ENCODE measurements around the gene ZC2HC1C. TPM values are rescaled to one million over a fixed set of nuclear protein-coding genes. Genes with fewer than 3 reads are reported as not detected.

Gene ZC2HC1C
- total and polyA plus RNA-seq, 9 of the 15 experiments (the other 6 are each of a cell fraction or from before 2014, with no cell fraction given): 6.3 to 9.2 (median 7.7) TPM

DNA sequence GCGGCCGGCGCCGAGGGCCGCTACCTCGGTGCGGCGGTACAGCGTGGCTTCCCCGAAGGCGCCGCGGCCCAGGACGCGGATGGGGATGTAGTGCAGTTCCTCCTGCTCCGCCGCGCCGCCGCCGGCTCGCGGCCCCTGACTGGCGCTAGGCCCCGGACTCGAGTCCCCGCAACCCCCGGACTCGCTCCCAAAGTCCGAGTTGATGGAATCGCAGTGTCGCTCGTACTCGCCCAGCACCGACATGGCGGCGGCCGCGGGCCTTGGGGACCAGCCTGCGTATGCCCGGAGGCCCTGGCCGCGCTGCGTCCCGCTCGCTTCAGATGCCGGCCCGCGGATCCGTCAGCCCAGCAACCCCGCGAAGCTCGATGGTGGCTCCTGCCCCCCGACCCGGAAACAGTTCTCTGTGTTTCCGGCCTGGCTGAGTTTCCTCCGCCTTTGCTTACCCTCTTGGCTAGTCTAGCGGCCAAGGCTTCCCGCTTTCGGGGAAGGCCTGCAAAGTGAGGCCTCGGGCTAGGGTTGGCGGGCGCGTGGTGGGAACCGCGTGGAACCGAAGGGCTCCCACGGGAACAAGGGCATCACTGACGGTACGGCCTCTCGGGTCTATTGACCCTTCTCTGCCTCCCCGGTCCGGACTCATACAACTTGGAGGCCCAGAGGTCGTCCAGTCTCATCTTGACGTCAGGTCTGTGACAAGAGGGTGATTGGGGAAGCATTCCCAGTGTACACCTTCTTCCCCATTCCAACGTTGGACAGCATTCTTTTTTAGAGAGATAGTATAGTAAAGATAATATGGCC lies 57.4 kb downstream of the ZC2HC1C start, which contains the start of gene NEK9 (continued):
- TF ChIP-seq PTBP1 (IDR thresholded peaks at IDR 0.05; ENCODE audit: low read depth, low read length) (no peak), MTA1 (IDR thresholded peaks at IDR 0.05; ENCODE audit: borderline replicate concordance) (no peak), PURB (CRISPR knock-in tag; IDR thresholded peaks at IDR 0.05; ENCODE audit: low read depth) (no peak), RBBP5 (IDR thresholded peaks at IDR 0.05; ENCODE audit: borderline replicate concordance, insufficient read depth, low read length, poor library complexity, severe bottlenecking) (peak; percentile 92), NELFE (IDR thresholded peaks at IDR 0.05; ENCODE audit: insufficient read depth, insufficient read length) (no peak), MAZ (CRISPR knock-in tag; conservative IDR thresholded peaks at IDR 0.05 in 1 of 2, IDR thresholded peaks at IDR 0.05 in 1 of 2) (peak; percentile 44 to 72; a peak in 3 of 4 replicates), FOXJ2 (tag; IDR thresholded peaks at IDR 0.05) (no peak), E2F4 (CRISPR knock-in tag; IDR thresholded peaks at IDR 0.05; ENCODE audit: low read depth) (0 out of 2 replicates have a peak, but pooled peaks have one; percentile 22), GABPA (tag; conservative IDR thresholded peaks at IDR 0.05; ENCODE audit: low read depth) (peak; percentile 97), ESRRA (IDR thresholded peaks at IDR 0.05; ENCODE audit: borderline replicate concordance, low read depth) (peak; percentile 79; the same call in 1 of the 2 replicates), ZNF592 (IDR thresholded peaks at IDR 0.05) (peak; percentile 82; the same call in 1 of the 2 replicates), RCOR1 (IDR thresholded peaks at IDR 0.05; ENCODE audit: borderline replicate concordance in 1 of 2, low read depth in 2 of 2, low read length in 2 of 2) (0 out of 4 replicates have a peak, but pooled peaks of 1 of the 2 experiments have one; percentile 2), SAP30 (IDR thresholded peaks at IDR 0.05; ENCODE audit: borderline replicate concordance, insufficient read depth, low read depth, low read length, poor library complexity, severe bottlenecking) (no peak), POLR2B (IDR thresholded peaks at IDR 0.05; ENCODE audit: low read depth, partially characterized antibody) (peak; percentile 86), THRB (CRISPR knock-in tag; conservative IDR thresholded peaks at IDR 0.05) (no peak), RHOXF2B (CRISPR knock-in tag; conservative IDR thresholded peaks at IDR 0.05) (no peak), ZNF140 (CRISPR knock-in tag; IDR thresholded peaks at IDR 0.05) (no peak), MBD2 (IDR thresholded peaks at IDR 0.05; ENCODE audit: borderline replicate concordance, low read depth) (no peak; the same call in 1 of the 2 replicates)
- TF ChIP-seq, protein P1, sequence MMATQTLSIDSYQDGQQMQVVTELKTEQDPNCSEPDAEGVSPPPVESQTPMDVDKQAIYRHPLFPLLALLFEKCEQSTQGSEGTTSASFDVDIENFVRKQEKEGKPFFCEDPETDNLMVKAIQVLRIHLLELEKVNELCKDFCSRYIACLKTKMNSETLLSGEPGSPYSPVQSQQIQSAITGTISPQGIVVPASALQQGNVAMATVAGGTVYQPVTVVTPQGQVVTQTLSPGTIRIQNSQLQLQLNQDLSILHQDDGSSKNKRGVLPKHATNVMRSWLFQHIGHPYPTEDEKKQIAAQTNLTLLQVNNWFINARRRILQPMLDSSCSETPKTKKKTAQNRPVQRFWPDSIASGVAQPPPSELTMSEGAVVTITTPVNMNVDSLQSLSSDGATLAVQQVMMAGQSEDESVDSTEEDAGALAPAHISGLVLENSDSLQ (IDR thresholded peaks at IDR 0.05): peak; percentile 47

Measured in K562 (cell line).